Measurements from ENCODE around the gene IFRD1. TPM values are rescaled to one million over a fixed set of nuclear protein-coding genes. Genes with fewer than 3 reads are reported as not detected.
"Not testable (repeated sequence)": the region's sequence is repeated elsewhere in the genome, so short reads cannot be mapped to it uniquely, and the experiment has no call there.

Gene IFRD1
- total RNA-seq, 2 experiments from 2014 or later = 53.5 to 55.1 TPM

DNA sequence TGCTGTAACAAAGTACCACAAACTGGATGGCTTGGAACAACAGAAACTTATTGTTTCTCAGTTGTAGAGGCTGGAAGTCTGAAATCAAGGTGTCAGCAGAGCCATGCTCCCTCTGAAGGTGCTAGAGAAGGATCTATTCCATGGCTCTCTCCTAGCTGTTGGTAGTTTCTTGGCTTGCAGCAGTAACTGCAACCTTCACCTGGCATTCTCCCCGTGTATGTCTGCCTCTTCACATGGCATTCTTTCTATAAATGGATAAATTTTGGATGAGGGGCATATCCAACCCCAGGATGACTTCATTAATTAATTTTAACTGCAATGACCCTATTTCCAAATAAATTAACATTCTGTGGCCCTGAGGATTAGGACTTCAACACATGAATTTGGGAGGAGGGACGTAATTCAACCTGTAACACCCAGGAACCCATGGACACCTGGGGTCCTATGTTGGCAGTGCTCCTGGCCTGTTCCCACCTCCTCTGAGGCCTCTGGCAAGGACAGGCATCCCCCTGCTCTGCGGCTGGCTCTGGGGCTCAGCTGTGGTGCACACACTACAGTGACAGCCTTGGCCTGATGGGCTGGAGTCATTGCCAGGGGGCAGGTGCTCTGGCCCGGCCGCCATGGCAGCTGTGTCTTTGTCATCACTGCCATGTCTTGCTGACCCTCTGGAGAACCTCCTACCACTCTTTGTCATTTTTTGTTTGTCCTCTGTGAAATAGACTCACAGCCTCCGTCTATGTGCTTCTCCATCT is 61.4 kb downstream of the IFRD1 start:
- Mint-ChIP-seq H3K4me1 (peaks cover 10% of the 10 kb centered on the region), H3K27ac (no peak overlapping the region), H3K4me3 (no peak overlapping the region), H3K36me3 (no peaks in the 10 kb centered on the region), H3K9me3 (no peaks in the 10 kb centered on the region), H3K27me3 (peaks cover 5% of the 10 kb centered on the region)
- no peak for DNase-seq

DNA sequence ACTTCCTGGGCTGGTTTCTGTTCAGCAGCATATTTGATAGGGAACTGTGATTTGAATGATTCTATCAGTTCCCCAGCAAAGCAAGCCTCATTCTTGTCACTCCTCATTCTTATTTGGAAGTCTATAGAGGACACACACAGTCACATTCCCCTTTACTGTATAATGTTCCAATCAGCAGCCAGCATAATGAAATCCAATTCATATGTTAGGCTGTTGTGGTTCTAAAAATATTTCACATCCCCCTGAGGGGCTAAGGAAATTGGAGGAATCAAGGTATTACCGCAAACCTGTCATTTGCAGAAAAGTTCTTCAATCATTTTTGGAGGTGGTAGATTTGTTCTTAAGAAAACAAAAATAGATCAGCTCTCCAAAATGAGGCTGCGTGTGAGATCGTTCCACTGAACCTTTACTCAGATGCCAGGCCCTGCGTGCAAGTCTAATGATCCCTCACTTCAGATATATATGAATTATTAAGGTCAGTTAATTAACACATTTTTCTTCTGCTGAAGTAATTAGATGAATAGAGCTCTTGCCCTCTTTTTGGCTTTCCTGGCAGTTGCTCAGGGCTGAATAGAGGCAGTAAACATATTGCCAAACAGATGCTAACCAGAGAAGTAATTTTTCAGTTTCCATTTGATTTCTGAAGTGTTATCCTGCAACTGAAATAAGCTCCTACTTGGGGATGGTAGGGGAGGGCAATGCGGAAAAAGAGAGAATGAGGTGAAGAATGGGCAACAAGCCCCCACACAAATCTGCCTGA is 62.4 kb downstream of the IFRD1 start:
- DNase-seq = no peak
- no peaks in the 10 kb centered on the region for H3K9me3 Mint-ChIP-seq
- no peak overlapping the region for H3K27ac Mint-ChIP-seq
- peaks cover 10% of the 10 kb centered on the region for H3K4me1 Mint-ChIP-seq
- no peak overlapping the region for H3K4me3 Mint-ChIP-seq
- H3K27me3 Mint-ChIP-seq = peaks cover 8% of the 10 kb centered on the region
- no peaks in the 10 kb centered on the region for H3K36me3 Mint-ChIP-seq

DNA sequence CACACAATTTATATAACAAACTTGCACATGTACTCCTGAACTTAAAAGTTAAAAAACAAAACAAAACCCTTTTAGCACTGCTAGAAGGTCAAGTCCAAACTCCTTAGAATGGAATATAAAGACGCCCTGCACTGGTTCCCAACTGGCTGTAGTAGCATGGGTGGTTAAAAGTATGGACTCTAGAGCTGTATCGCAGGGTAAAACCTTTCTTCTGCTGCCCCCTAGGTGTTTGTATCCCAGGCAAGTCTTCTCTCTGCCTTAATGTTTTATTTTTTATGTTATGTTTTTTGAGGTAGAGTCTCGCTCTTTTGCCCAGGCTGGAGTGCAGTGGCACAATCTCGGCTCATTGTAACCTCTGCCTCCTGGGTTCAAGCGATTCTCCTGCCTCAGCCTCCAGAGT is 65.7 kb downstream of the IFRD1 start:
- H3K36me3 Mint-ChIP-seq = no peaks in the 10 kb centered on the region
- H3K27ac Mint-ChIP-seq = no peak overlapping the region
- no peak overlapping the region for H3K4me3 Mint-ChIP-seq
- H3K27me3 Mint-ChIP-seq = peaks cover 19% of the 10 kb centered on the region
- no peak for DNase-seq
- H3K4me1 Mint-ChIP-seq = no peaks in the 10 kb centered on the region
- H3K9me3 Mint-ChIP-seq = no peaks in the 10 kb centered on the region

DNA sequence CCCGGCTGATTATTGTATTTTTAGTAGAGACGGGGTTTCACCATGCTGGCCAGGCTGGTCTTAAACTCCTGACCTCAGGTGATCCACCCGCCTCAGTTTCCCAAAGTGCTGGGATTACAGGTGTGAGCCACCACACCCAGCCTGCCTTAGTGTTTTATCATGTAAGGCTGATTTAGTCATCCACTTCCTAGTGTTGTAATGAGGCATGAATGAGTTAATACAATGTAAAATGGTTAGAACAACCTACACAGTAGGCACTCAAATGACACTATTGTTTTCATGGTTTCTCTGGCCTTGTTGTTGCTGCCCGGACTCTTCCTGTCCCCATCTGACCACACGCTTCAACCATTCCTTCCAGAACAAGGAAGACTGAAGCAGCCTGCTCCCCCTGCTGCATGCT is 66.2 kb downstream of the IFRD1 start:
- H3K4me1 Mint-ChIP-seq, H3K36me3 Mint-ChIP-seq, H3K27ac Mint-ChIP-seq, H3K9me3 Mint-ChIP-seq, H3K4me3 Mint-ChIP-seq, DNase-seq: not testable (repeated sequence)
- peaks cover 19% of the 10 kb centered on the region for H3K27me3 Mint-ChIP-seq

DNA sequence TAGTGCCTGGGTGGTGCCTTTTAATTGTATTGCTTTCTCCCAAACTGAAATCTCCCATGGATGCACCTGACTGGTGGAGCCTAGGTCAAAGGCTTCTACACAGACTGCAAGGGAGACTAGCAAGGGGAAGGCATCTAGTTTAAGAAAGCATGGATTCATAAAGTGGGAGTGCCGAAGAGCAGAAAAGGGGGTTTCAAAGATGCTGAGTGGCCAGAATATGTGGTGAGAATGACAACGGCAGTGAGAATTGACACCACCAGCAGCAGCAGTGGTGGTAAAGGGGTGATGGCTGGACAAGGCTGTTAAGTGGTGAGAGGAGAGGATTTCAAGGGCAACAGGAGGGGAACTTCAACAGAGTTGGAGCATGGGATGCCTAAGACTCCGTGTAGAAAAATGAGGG is 67.2 kb downstream of the IFRD1 start:
- peaks cover 22% of the 10 kb centered on the region for H3K27me3 Mint-ChIP-seq
- H3K27ac Mint-ChIP-seq = no peak overlapping the region
- H3K9me3 Mint-ChIP-seq = no peaks in the 10 kb centered on the region
- DNase-seq = no peak
- H3K4me3 Mint-ChIP-seq = no peak overlapping the region
- H3K36me3 Mint-ChIP-seq = no peaks in the 10 kb centered on the region
- no peaks in the 10 kb centered on the region for H3K4me1 Mint-ChIP-seq

DNA sequence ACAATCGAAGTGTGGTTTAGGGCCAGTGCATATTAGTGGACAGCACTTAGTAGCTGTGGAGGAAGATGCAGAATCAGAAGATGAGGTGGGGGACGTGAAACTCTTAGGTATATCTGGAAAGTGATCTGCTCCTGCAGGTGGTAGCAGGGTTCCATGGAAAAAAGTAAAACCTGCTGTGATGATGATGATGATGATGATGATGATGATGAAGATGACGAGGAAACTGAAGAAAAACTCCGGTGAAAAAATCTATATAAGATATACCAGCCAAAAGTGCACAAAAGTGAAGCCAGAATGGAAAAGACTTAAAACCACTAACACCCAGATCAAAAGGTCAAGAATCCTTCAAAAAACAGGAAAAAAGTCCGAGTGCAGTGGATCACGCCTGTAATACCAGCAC is 70.5 kb downstream of the IFRD1 start:
- Mint-ChIP-seq H3K36me3 (no peaks in the 10 kb centered on the region), H3K9me3 (no peaks in the 10 kb centered on the region), H3K27ac (no peak overlapping the region), H3K4me1 (no peaks in the 10 kb centered on the region), H3K27me3 (peaks cover 34% of the 10 kb centered on the region), H3K4me3 (no peak overlapping the region)
- DNase-seq = no peak

DNA sequence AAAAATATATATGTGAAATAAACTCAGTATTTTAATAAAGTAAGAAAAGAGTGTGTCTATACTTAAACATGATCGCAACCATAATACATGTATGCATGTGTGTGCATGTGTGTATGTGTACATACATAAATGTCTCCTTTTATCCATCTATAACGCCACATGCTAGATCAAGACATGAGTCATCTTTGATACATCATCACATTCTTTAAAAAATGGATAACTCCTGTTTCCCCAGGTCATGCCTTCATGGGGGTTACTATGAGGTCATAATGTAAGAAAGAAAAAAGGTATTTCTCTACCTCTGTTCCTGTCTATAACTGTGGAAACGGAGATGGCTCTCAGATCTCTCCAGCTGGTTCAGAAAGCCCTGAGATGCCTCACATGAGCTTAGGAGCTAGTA is 71.7 kb downstream of the IFRD1 start:
- Mint-ChIP-seq H3K27ac (no peak overlapping the region), H3K27me3 (peaks cover 34% of the 10 kb centered on the region), H3K4me1 (no peaks in the 10 kb centered on the region), H3K36me3 (no peaks in the 10 kb centered on the region), H3K4me3 (no peak overlapping the region), H3K9me3 (no peaks in the 10 kb centered on the region)
- no peak for DNase-seq

DNA sequence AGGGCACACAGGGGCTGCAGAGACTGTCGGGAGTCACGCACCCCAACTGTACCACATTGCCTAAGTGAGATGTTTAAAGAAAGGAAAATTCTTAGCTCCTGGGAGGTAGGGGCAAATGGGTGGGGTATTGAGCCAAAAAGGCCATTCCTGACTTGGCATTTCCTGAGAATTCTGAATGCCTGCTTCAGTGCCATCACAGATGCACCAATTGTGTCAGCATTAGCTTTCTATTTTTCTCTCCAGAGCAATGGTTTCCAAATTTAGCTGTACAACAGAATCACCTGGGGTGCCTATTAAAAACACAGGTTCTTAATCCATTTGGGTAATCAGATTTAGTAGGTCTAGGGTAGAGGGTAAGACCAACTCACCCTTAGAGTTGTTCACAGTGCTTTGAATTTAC is 73.6 kb downstream of the IFRD1 start:
- no peak overlapping the region for H3K4me3 Mint-ChIP-seq
- no peak overlapping the region for H3K27ac Mint-ChIP-seq
- no peaks in the 10 kb centered on the region for H3K4me1 Mint-ChIP-seq
- peaks cover 34% of the 10 kb centered on the region for H3K27me3 Mint-ChIP-seq
- H3K36me3 Mint-ChIP-seq = no peaks in the 10 kb centered on the region
- no peak for DNase-seq
- H3K9me3 Mint-ChIP-seq = no peaks in the 10 kb centered on the region

Other genes starting within 250 kb of the IFRD1 start
- gene DOCK4, start 244.1 kb upstream of the IFRD1 start, total RNA-seq = under 1 TPM; 0.28 to 0.29 TPM
- gene ZNF277, start 243.8 kb upstream of the IFRD1 start, total RNA-seq = 10 to 100 TPM; 16.8 to 19.2 TPM
- under 1 TPM; 0.62 to 0.88 TPM for gene LSMEM1, start 30.5 kb downstream of the IFRD1 start, total RNA-seq